ENCODE data around the gene PAK5.

PAK5 gene

GRCh38 chr20:9516234-9516871 is 322.5 kb downstream of the PAK5 start:
- Histone ChIP-seq H3K4me1 (ENCODE audit: control insufficient read depth, low read depth, low read length) (peaks cover 51% of the 10 kb centered on the region), H3K36me3 (ENCODE audit: control insufficient read depth, low read depth, low read length) (no peaks in the 10 kb centered on the region), H3K27ac (ENCODE audit: low read length) (no peak overlapping the region), H3K4me3 (ENCODE audit: low read length) (peak overlapping the region; percentile 63), H3K9ac (ENCODE audit: low read length) (no peak overlapping the region), H3K9me3 (ENCODE audit: control insufficient read depth, low read depth, low read length) (no peaks in the 10 kb centered on the region), H3K27me3 (ENCODE audit: control insufficient read depth, insufficient read depth, low read length) (peaks cover 95% of the 10 kb centered on the region)

GRCh38 chr20:9515741-9516233 is 323.1 kb downstream of the PAK5 start:
- Histone ChIP-seq H3K27me3 (ENCODE audit: control insufficient read depth, insufficient read depth, low read length) (peaks cover 97% of the 10 kb centered on the region), H3K9ac (ENCODE audit: low read length) (no peak overlapping the region), H3K27ac (ENCODE audit: low read length) (no peak overlapping the region)

GRCh38 chr20:9515214-9515585 is 323.7 kb downstream of the PAK5 start:
- Histone ChIP-seq H3K27ac (ENCODE audit: low read length) (no peak overlapping the region), H3K9ac (ENCODE audit: low read length) (peak overlapping the region; percentile 11), H3K36me3 (ENCODE audit: control insufficient read depth, low read depth, low read length) (no peaks in the 10 kb centered on the region), H3K27me3 (ENCODE audit: control insufficient read depth, insufficient read depth, low read length) (peaks cover 97% of the 10 kb centered on the region), H3K4me1 (ENCODE audit: control insufficient read depth, low read depth, low read length) (peaks cover 40% of the 10 kb centered on the region), H3K9me3 (ENCODE audit: control insufficient read depth, low read depth, low read length) (no peaks in the 10 kb centered on the region), H3K4me3 (ENCODE audit: low read length) (peak overlapping the region; percentile 63)

More at GRCh38 chr20:9515741-9516233, 323.1 kb downstream of the PAK5 start:
- peak overlapping the region; percentile 63 for H3K4me3 ChIP-seq (ENCODE audit: low read length)
- H3K9me3 ChIP-seq (ENCODE audit: control insufficient read depth, low read depth, low read length) = no peaks in the 10 kb centered on the region
- peaks cover 46% of the 10 kb centered on the region for H3K4me1 ChIP-seq (ENCODE audit: control insufficient read depth, low read depth, low read length)
- no peaks in the 10 kb centered on the region for H3K36me3 ChIP-seq (ENCODE audit: control insufficient read depth, low read depth, low read length)

- peaks cover 35% of the 10 kb centered on the region for H3K4me1 ChIP-seq (ENCODE audit: control insufficient read depth, low read depth, low read length)
- H3K27me3 ChIP-seq (ENCODE audit: control insufficient read depth, insufficient read depth, low read length) = peaks cover 97% of the 10 kb centered on the region
- H3K4me3 ChIP-seq (ENCODE audit: low read length) = peak within 1 kb of the TSS; percentile 63
- H3K36me3 ChIP-seq (ENCODE audit: control insufficient read depth, low read depth, low read length) = no peaks in the 10 kb centered on the region
- peak within 1 kb of the TSS; percentile 11 for H3K9ac ChIP-seq (ENCODE audit: low read length)
- H3K9me3 ChIP-seq (ENCODE audit: control insufficient read depth, low read depth, low read length) = no peaks in the 10 kb centered on the region
- no peak within 1 kb of the TSS for H3K27ac ChIP-seq (ENCODE audit: low read length)
Measured at GRCh38 chr20:9514461-9515213, 324.2 kb downstream of the PAK5 start, which contains the start of gene LAMP5. Gene LAMP5, plus strand, starts transcription at chr20:9514590. Its CDS starts 263 bp downstream, at chr20:9514853.

- H3K9me3 ChIP-seq (ENCODE audit: control insufficient read depth, low read depth, low read length) = no peaks in the 10 kb centered on the region
- H3K27ac ChIP-seq (ENCODE audit: low read length) = no peak overlapping the region
- peaks cover 32% of the 10 kb centered on the region for H3K4me1 ChIP-seq (ENCODE audit: control insufficient read depth, low read depth, low read length)
- H3K4me3 ChIP-seq (ENCODE audit: low read length) = peak overlapping the region; percentile 63
- no peak overlapping the region for H3K9ac ChIP-seq (ENCODE audit: low read length)
- peaks cover 97% of the 10 kb centered on the region for H3K27me3 ChIP-seq (ENCODE audit: control insufficient read depth, insufficient read depth, low read length)
- H3K36me3 ChIP-seq (ENCODE audit: control insufficient read depth, low read depth, low read length) = no peaks in the 10 kb centered on the region
Measured at GRCh38 chr20:9514072-9514460, 324.8 kb downstream of the PAK5 start.

- H3K4me3 ChIP-seq (ENCODE audit: low read length) = no peak overlapping the region
- H3K27me3 ChIP-seq (ENCODE audit: control insufficient read depth, insufficient read depth, low read length) = peaks cover 100% of the 10 kb centered on the region
- H3K36me3 ChIP-seq (ENCODE audit: control insufficient read depth, low read depth, low read length) = no peaks in the 10 kb centered on the region
- peaks cover 16% of the 10 kb centered on the region for H3K4me1 ChIP-seq (ENCODE audit: control insufficient read depth, low read depth, low read length)
- no peak overlapping the region for H3K9ac ChIP-seq (ENCODE audit: low read length)
- H3K9me3 ChIP-seq (ENCODE audit: control insufficient read depth, low read depth, low read length) = no peaks in the 10 kb centered on the region
- H3K27ac ChIP-seq (ENCODE audit: low read length) = no peak overlapping the region
Measured at GRCh38 chr20:9510911-9511310, 328.0 kb downstream of the PAK5 start.

GRCh38 chr20:9509246-9509645 is 329.6 kb downstream of the PAK5 start:
- Histone ChIP-seq H3K27ac (ENCODE audit: low read length) (no peak overlapping the region), H3K36me3 (ENCODE audit: control insufficient read depth, low read depth, low read length) (no peaks in the 10 kb centered on the region), H3K4me3 (ENCODE audit: low read length) (peak overlapping the region; percentile 45), H3K27me3 (ENCODE audit: control insufficient read depth, insufficient read depth, low read length) (peaks cover 98% of the 10 kb centered on the region), H3K9me3 (ENCODE audit: control insufficient read depth, low read depth, low read length) (no peaks in the 10 kb centered on the region), H3K9ac (ENCODE audit: low read length) (no peak overlapping the region), H3K4me1 (ENCODE audit: control insufficient read depth, low read depth, low read length) (peaks cover 9% of the 10 kb centered on the region)

GRCh38 chr20:9508696-9509178 is 330.1 kb downstream of the PAK5 start:
- H3K27me3 ChIP-seq (ENCODE audit: control insufficient read depth, insufficient read depth, low read length) = peaks cover 96% of the 10 kb centered on the region
- H3K4me3 ChIP-seq (ENCODE audit: low read length) = peak overlapping the region; percentile 45
- no peaks in the 10 kb centered on the region for H3K36me3 ChIP-seq (ENCODE audit: control insufficient read depth, low read depth, low read length)
- H3K4me1 ChIP-seq (ENCODE audit: control insufficient read depth, low read depth, low read length) = peaks cover 12% of the 10 kb centered on the region
- H3K9me3 ChIP-seq (ENCODE audit: control insufficient read depth, low read depth, low read length) = no peaks in the 10 kb centered on the region
- no peak overlapping the region for H3K9ac ChIP-seq (ENCODE audit: low read length)
- H3K27ac ChIP-seq (ENCODE audit: low read length) = no peak overlapping the region

GRCh38 chr20:9508240-9508661 is 330.6 kb downstream of the PAK5 start:
- Histone ChIP-seq H3K4me1 (ENCODE audit: control insufficient read depth, low read depth, low read length) (peaks cover 12% of the 10 kb centered on the region), H3K27me3 (ENCODE audit: control insufficient read depth, insufficient read depth, low read length) (peaks cover 91% of the 10 kb centered on the region), H3K9me3 (ENCODE audit: control insufficient read depth, low read depth, low read length) (no peaks in the 10 kb centered on the region), H3K4me3 (ENCODE audit: low read length) (peak overlapping the region; percentile 45), H3K36me3 (ENCODE audit: control insufficient read depth, low read depth, low read length) (no peaks in the 10 kb centered on the region), H3K27ac (ENCODE audit: low read length) (no peak overlapping the region), H3K9ac (ENCODE audit: low read length) (no peak overlapping the region)

GRCh38 chr20:9507544-9508239 is 331.2 kb downstream of the PAK5 start:
- H3K36me3 ChIP-seq (ENCODE audit: control insufficient read depth, low read depth, low read length) = no peaks in the 10 kb centered on the region
- no peak overlapping the region for H3K9ac ChIP-seq (ENCODE audit: low read length)
- H3K27ac ChIP-seq (ENCODE audit: low read length) = no peak overlapping the region
- H3K27me3 ChIP-seq (ENCODE audit: control insufficient read depth, insufficient read depth, low read length) = peaks cover 85% of the 10 kb centered on the region
- H3K9me3 ChIP-seq (ENCODE audit: control insufficient read depth, low read depth, low read length) = no peaks in the 10 kb centered on the region
- H3K4me3 ChIP-seq (ENCODE audit: low read length) = peak overlapping the region; percentile 45
- H3K4me1 ChIP-seq (ENCODE audit: control insufficient read depth, low read depth, low read length) = peaks cover 12% of the 10 kb centered on the region

GRCh38 chr20:9506964-9507369 is 331.9 kb downstream of the PAK5 start:
- Histone ChIP-seq H3K27me3 (ENCODE audit: control insufficient read depth, insufficient read depth, low read length) (peaks cover 78% of the 10 kb centered on the region), H3K4me3 (ENCODE audit: low read length) (peak overlapping the region; percentile 15), H3K36me3 (ENCODE audit: control insufficient read depth, low read depth, low read length) (no peaks in the 10 kb centered on the region), H3K9ac (ENCODE audit: low read length) (no peak overlapping the region), H3K9me3 (ENCODE audit: control insufficient read depth, low read depth, low read length) (no peaks in the 10 kb centered on the region), H3K4me1 (ENCODE audit: control insufficient read depth, low read depth, low read length) (peaks cover 12% of the 10 kb centered on the region), H3K27ac (ENCODE audit: low read length) (no peak overlapping the region)

All from iPS-18a (cell line).